Measurements from ENCODE around the gene ORM2.
A peak's percentile ranks its signal among the peaks of the same experiment; 100 is the strongest.
"Not testable (repeated sequence)": the region's sequence is repeated elsewhere in the genome, so short reads cannot be mapped to it uniquely, and the experiment has no call there.

The ORM2 gene

DNA sequence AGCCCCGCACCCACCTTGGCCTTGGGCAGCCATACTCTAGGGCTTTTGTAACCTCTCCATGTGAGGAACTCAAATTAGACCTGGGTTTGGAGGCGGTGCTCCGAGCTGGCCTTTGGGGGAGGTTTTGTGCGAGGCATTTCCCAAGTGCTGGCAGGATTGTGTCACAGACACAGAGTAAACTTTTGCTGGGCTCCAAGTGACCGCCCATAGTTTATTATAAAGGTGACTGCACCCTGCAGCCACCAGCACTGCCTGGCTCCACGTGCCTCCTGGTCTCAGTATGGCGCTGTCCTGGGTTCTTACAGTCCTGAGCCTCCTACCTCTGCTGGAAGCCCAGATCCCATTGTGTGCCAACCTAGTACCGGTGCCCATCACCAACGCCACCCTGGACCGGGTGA is at the start of gene ORM2:
ORM2 (plus strand) TSS at position 245 of the 398 bp plus-strand sequence; CDS start at position 281, 36 bp downstream.
- DNase-seq (ENCODE audit: low read depth in 3 of 3, low spot score in 1 of 3), result not testable (repeated sequence)

DNA sequence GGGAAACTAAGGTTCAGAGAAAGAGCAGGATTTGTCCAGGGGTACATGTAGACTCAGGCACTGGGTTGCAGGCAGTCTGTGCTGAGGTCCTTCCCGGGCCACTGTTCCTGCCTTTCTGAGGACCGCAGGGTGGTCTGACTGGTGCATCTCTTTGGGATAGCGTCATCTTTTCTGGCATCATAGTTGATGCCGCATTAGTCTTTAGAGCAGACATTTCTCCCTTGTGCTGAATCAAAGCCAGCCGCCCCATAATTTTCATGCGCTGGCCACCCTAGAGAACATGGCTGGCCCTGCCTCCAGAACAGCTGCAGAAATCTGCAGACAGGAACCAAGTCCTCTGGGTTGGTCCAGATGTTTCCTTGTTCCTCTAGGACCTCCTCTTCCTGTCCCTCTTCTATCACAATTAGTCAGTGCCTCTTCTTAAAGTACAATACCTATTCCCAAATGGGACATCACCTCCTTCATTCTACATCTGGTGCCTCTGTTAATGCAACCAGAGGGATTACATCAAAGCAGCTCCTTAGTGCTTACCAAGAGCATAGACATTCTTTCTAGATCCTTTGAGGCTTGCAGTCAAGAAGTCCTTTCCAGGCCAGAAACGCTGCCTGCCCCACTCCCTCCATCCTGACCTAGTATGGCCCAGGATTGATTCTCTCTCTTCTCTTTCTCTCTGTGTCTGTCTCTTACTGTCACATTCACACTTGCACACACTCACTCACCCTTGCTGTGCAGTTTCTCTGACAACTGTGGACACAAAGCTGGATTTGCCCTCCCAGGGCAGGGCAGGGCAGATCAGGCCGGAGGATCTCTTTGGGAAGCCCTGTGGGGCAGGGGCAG is 48.8 kb upstream of the ORM2 start:
- no peak for DNase-seq (ENCODE audit: low read depth in 3 of 3, low spot score in 1 of 3)

DNA sequence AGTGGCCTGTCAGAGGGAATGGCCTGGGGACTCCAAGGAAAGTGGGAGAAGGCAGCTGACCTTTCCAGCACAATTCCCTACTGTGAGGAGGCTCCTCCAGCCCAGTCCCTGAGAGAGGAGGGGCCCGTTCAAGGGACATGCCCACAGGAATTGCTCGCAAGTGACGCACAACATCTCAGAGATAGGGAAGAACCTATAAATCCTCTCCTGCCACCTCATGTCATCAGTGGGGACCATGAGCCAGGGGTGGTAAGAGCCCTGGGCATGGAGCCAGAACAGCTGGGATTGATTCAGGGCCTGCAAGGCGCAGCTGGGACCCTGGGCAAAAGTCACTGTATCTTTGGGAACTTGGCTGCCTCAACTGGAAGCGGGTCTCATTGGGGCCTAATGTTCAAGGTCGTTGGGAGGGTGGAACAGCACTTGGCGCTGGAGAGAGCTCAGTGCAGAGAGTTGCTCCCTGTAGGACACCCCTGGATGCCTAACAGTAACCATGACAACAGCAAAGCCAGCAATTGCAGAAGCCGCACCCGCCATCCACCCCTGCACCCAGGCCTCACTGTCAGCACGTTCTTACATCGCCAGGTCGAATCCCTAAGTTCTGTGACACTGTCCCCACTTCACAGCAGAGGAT is 48.1 kb upstream of the ORM2 start:
- DNase-seq (ENCODE audit: low read depth in 3 of 3, low spot score in 1 of 3), result no peak

- no peak for DNase-seq (ENCODE audit: low read depth in 3 of 3, low spot score in 1 of 3)
Measured at GRCh38 chr9:114282104-114282485, 47.6 kb upstream of the ORM2 start.

- no peak for DNase-seq (ENCODE audit: low read depth in 3 of 3, low spot score in 1 of 3)
Measured at GRCh38 chr9:114282507-114282906, 47.2 kb upstream of the ORM2 start.

- DNase-seq (ENCODE audit: low read depth in 3 of 3, low spot score in 1 of 3), result no peak
Measured at GRCh38 chr9:114282926-114283325, 46.7 kb upstream of the ORM2 start.

DNA sequence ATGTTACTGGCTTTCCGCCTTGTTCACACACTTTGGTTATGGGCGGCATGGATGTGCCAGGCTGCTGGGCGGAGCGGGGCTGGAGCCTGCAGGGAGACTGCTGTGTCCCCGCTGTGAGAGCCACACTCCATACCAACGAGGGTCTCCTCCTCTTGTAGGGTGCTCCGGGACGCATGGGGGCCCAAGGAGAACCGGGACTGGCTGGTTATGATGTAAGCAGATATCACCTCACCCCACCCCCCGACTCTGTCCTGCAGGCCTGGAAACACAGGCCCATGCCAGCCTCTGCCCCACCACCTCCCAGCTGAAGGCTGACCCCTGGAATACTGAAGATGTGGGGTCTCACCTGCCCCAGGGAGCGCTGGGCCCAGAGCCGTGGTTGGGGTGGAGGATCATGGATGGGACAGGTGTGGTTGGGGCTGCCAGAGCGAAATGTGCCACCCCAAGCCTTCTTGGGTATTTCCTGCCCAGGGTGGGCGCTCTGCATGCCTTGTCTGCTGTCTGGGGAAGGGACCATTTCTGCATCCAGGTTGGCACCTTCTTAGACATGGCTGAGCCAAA is 46.0 kb upstream of the ORM2 start:
- DNase-seq (ENCODE audit: low read depth in 3 of 3, low spot score in 1 of 3), result no peak

- DNase-seq (ENCODE audit: low read depth in 3 of 3, low spot score in 1 of 3), result no peak
Measured at GRCh38 chr9:114284316-114285060, 45.2 kb upstream of the ORM2 start.

- DNase-seq (ENCODE audit: low read depth in 3 of 3, low spot score in 1 of 3), result no peak
Measured at GRCh38 chr9:114285166-114285867, 44.4 kb upstream of the ORM2 start.

DNA sequence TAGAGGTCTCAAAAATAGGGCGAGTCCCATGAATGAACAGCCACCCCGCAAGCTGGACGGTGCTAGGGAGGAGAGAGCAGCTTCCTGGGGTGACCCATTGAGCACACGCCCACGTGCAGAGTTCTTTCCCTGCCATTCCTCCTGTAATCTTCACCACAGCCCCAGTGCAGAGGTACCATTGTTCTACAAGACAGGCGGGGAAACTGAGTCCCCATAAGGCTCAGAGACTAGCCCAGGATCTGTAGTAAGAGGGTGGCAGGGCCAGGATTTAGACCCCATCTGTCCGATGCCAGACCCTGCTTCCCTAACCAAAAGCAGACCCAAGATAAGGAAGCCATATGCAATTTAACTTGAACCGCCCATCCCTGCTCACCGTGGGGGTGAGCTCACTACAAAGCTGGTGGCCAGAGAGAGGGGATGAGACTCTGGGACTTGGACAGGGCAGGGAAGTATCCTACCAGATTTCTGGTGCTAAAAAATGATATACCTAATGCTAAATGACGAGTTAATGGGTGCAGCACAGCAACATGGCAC is 43.5 kb upstream of the ORM2 start:
- DNase-seq (ENCODE audit: low read depth in 3 of 3, low spot score in 1 of 3), result no peak

GRCh38 chr9:114287001-114287762 is 42.5 kb upstream of the ORM2 start:
- no peak for DNase-seq (ENCODE audit: low read depth in 3 of 3, low spot score in 1 of 3)

DNA sequence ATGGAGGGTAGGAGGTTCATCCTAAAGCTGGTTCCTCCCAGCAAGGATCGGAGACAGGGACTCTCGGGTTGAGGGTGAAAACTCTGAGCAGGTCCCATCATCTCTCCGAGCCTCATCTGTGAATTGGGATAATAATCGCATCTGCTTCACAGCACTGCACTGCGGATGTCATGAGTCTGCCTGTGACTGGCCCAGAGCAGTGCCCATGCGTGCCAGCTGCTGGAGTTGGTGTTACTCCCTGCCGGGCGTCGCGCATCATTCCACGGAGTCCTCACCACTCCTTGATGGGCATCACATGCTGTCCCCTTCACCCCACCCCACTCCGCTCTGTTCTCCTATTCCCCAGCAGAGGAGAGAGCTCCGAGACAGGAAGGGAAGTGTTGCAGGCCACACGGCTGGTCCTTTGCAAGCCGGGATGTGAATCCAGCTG is 41.9 kb upstream of the ORM2 start:
- DNase-seq (ENCODE audit: low read depth in 3 of 3, low spot score in 1 of 3), result no peak

DNA sequence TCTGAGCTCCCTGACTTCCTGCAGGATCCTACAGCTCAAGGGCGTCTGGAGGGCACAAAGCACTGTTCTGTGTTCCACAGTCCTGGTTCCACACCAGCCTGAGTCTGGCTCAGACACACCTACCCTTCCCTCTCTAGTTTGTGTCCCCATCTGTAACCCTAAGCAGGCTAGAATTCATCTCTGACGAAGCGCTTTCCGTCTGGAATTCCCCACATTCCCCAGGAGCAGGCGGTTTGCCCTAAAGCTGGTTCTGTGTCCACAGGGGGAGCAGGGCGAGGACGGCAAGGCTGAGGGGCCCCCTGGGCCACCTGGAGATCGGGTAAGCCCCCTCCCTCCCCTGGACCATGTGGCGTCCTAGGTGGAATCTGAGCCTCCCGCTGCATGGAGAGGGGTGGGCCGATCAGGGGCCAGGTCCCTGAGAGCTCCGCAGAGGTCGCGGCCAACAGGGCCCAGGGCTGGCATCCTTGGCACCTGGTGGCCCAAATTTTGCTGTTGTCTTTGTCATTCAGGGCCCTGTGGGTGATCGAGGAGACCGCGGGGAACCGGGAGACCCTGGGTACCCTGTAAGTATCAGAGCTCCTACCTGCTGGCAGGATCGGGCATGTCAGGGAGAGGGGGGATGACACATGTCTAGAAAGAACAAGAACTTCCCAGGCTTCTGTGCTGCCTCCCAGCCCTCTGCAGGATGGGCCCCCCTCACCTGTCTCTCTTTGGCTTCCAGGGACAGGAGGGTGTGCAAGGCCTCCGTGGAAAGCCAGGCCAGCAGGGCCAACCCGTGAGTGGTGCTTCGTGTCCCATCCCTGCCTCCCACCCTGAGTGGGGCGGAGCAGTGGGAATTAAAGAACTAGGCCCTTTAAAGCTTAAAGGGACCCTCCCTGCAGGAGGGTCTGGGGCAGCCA is 41.2 kb upstream of the ORM2 start:
- no peak for DNase-seq (ENCODE audit: low read depth in 3 of 3, low spot score in 1 of 3)

- no peak for DNase-seq (ENCODE audit: low read depth in 3 of 3, low spot score in 1 of 3)
Measured at GRCh38 chr9:114289106-114289505, 40.6 kb upstream of the ORM2 start.

DNA sequence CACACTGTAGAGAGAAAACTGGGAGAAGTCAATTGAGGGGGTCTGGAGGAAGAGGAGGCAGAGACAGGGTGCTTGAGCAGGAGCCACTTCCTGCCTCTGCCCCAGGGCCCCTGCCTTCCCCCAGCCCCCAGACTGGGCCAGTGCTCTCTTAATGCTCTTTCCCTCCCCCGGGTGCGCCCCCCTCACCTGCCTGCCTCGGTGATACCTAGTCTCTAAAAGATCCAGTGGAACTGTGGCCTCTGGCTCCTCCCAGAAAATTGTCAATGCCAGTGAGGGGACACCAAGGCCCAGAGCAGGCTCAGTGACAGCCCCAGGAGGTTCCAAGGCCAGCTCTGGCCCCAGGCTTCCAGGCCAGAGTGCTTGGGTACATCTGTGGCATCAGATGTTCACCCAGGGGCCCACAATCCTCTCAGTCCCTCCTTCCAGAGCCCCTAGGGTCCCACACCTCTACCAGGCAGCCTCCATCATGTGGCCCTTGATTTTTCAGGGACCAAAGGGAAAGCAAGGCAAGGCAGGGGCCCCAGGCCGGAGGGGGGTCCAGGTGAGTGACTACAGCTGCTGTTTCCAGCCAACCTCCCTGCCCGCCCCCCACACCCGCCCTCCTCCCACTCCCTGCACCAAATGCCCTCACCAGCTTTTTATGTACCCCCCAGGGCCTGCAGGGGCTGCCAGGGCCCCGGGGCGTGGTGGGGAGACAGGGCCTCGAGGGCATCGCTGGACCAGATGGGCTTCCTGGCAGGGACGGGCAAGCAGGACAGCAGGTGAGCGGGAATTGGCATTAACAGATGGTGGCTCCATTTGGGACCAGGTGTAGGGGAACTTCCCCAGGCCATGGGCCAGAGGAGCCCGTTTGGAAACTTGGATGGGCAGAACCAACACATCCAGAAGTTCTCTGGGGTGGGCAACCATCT is 39.8 kb upstream of the ORM2 start:
- DNase-seq (ENCODE audit: low read depth in 3 of 3, low spot score in 1 of 3), result no peak

DNA sequence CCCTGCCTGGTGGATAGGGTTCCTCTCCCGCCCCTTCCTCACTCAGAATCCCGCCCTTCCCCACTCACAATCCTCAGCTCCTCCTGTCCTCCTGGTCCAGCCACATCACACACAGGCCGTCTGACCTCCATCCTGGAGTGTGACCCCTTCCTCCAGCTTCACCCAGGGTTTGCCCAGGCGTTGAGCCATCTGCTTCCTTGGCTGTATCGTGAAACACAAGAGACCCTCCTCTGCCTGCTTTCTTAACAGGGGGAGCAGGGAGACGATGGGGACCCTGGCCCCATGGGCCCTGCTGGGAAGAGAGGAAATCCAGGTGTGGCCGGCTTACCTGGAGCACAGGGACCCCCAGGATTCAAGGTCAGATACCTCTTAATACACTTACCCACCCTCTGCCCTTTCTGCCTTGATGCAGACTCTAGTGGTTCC is 39.1 kb upstream of the ORM2 start:
- no peak for DNase-seq (ENCODE audit: low read depth in 3 of 3, low spot score in 1 of 3)

DNA sequence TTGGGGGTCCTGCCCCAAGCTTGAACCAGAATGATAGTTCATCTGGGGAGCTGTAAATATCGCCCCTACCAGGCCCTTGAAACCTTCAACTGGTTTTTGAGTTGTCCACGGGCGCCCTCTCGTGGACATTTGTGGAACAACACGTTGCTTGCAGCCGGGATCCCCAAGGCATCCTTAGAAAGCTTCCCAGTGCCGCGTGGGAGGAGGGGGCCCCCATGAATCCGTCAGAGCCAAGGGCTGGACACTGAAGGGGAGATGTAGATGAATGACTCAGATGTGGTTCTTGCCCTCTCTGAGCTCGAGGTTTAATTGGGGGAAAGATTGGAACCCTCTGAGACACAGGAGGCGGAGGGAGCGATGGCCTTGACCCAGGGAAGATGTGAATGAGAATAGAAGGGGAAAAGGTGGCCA is 38.6 kb upstream of the ORM2 start:
- DNase-seq (ENCODE audit: low read depth in 3 of 3, low spot score in 1 of 3), result peak; percentile 18 to 63 (median 41)
